ENCODE measurements around the gene HOMER2.

HOMER2 gene

GRCh38 chr15:82843566-82843965 lies 109.0 kb downstream of the HOMER2 start:
- H3K27ac ChIP-seq = no peak overlapping the region
- TF ChIP-seq ZFX (IDR thresholded peaks at IDR 0.05) (no peak), CTCF (conservative IDR thresholded peaks at IDR 0.05) (no peak)

- TF ChIP-seq ZFX (IDR thresholded peaks at IDR 0.05) (no peak), CTCF (conservative IDR thresholded peaks at IDR 0.05) (no peak)
- H3K27ac ChIP-seq = no peak overlapping the region
Observed at GRCh38 chr15:82840166-82840565, 112.4 kb downstream of the HOMER2 start.

GRCh38 chr15:82839136-82839535 lies 113.4 kb downstream of the HOMER2 start:
- TF ChIP-seq CTCF (conservative IDR thresholded peaks at IDR 0.05) = no peak
- no peak overlapping the region for H3K27ac ChIP-seq

GRCh38 chr15:82838096-82838735 lies 114.3 kb downstream of the HOMER2 start:
- TF ChIP-seq CTCF (conservative IDR thresholded peaks at IDR 0.05) (no peak), ZFX (IDR thresholded peaks at IDR 0.05) (no peak)
- H3K27ac ChIP-seq = no peak overlapping the region

GRCh38 chr15:82835391-82835917 lies 117.1 kb downstream of the HOMER2 start:
- no peak for TF ChIP-seq ZFX (IDR thresholded peaks at IDR 0.05)
- TF ChIP-seq CTCF (conservative IDR thresholded peaks at IDR 0.05) = no peak
- H3K27ac ChIP-seq = no peak overlapping the region

GRCh38 chr15:82833362-82833682 lies 119.2 kb downstream of the HOMER2 start:
- no peak overlapping the region for H3K27ac ChIP-seq
- no peak for TF ChIP-seq ZFX (IDR thresholded peaks at IDR 0.05)
- no peak for TF ChIP-seq CTCF (conservative IDR thresholded peaks at IDR 0.05)

- no peak overlapping the region for H3K27ac ChIP-seq
- TF ChIP-seq ZFX (IDR thresholded peaks at IDR 0.05) (no peak), CTCF (conservative IDR thresholded peaks at IDR 0.05) (no peak)
Observed at GRCh38 chr15:82832601-82833361, 119.7 kb downstream of the HOMER2 start.

Data from C4-2B (cell line).